Vagina (tissue), 2 donors: ENCODE results near the gene MYZAP.

Experiments used
- POLR2A ChIP-seq, 2 donors: fragments of 450-650 bp; IDR thresholded peaks; one replicate each; pipeline ENCODE4 v1.6.1; 2017; ENCODE audit warnings: antibody characterized with exemption in 2 of 2, mild to moderate bottlenecking in 2 of 2, moderate library complexity in 2 of 2
- POLR2AphosphoS5 ChIP-seq, 2 donors: sonication (generic); formaldehyde crosslinking; IDR thresholded peaks; one replicate each; pipeline ENCODE4 v1.9.0; 2017; ENCODE audit warnings: antibody characterized with exemption in 2 of 2, mild to moderate bottlenecking in 2 of 2, low read depth in 1 of 2; ENCODE audit not compliant: insufficient read depth in 1 of 2
- TF ChIP-seq, protein P1 (sequence below), 3 experiments: fragments of 450-650 bp in 2 of 3; fragments of 200-600 bp in 1 of 3; sonication (generic) in 1 of 3; IDR thresholded peaks; one replicate each; pipeline ENCODE4 v1.5.1; 2017 to 2019; ENCODE audit warnings: antibody characterized with exemption in 3 of 3, mild to moderate bottlenecking in 2 of 3, moderate library complexity in 2 of 3

DNA sequence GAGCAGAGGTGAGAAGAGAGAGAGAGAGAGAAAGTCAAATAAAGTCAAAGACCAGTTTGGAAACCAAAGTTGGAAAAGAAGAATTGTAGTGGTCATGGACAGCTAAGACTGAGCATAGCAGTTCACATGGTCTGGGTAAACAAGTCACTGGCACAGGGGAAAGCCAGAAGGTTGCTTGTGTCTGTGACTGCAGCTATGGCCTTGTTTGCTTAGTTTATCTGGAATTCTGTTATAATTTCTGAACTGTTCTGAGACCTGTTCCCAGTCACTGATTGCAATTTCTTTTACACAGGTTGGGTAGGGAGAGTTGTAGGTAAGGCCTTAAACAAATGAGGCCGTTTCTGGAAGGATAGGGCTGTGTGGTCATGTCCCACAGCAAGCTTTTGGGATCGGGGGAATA, 43.4 kb upstream of the MYZAP start:
- TF ChIP-seq, protein P1, sequence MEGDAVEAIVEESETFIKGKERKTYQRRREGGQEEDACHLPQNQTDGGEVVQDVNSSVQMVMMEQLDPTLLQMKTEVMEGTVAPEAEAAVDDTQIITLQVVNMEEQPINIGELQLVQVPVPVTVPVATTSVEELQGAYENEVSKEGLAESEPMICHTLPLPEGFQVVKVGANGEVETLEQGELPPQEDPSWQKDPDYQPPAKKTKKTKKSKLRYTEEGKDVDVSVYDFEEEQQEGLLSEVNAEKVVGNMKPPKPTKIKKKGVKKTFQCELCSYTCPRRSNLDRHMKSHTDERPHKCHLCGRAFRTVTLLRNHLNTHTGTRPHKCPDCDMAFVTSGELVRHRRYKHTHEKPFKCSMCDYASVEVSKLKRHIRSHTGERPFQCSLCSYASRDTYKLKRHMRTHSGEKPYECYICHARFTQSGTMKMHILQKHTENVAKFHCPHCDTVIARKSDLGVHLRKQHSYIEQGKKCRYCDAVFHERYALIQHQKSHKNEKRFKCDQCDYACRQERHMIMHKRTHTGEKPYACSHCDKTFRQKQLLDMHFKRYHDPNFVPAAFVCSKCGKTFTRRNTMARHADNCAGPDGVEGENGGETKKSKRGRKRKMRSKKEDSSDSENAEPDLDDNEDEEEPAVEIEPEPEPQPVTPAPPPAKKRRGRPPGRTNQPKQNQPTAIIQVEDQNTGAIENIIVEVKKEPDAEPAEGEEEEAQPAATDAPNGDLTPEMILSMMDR (IDR thresholded peaks at IDR 0.05), result no peak
- TF ChIP-seq POLR2A (IDR thresholded peaks at IDR 0.05) (no peak), POLR2AphosphoS5 (IDR thresholded peaks at IDR 0.05; ENCODE audit: insufficient read depth in 1 of 2, low read depth in 1 of 2) (no peak)
